K562 (cell line): Measurements from ENCODE around the gene AIDA. TPM values are rescaled to one million over a fixed set of nuclear protein-coding genes. Genes with fewer than 3 reads are reported as not detected.

ENCODE experiments used
- CBX2 ChIP-seq: fragments of 200-600 bp; sonication (generic); IDR thresholded peaks from one replicate; pipeline ENCODE4 v1.6.1; 2012; ENCODE audit warnings: mild to moderate bottlenecking, low read length, inconsistent platforms; ENCODE audit not compliant: insufficient read depth, poor library complexity, severe bottlenecking
- DPF2 ChIP-seq: fragments of 450-650 bp; IDR thresholded peaks from 2 replicates; pipeline ENCODE4 v1.6.1; 2016
- ETV1 ChIP-seq: fragments of 450-650 bp; conservative IDR thresholded peaks from 2 replicates; pipeline ENCODE4 v1.6.1; 2016; ENCODE audit warnings: missing genetic modification characterization, control low read depth, low read depth, missing compliant biosample characterization
- NFIX ChIP-seq: fragments of 250-450 bp; sonication (Bioruptor Pico); IDR thresholded peaks from 2 replicates; pipeline ENCODE4 v1.4.0; 2020; ENCODE audit warnings: low read depth, mild to moderate bottlenecking, moderate library complexity
- RBM25 ChIP-seq: fragments of 200-400 bp; formaldehyde crosslinking; IDR thresholded peaks from 2 replicates; pipeline ENCODE4 v1.6.1; 2018; ENCODE audit warnings: low read length, low read depth, moderate library complexity; ENCODE audit not compliant: severe bottlenecking
- TAL1 ChIP-seq: fragments of 450-650 bp; IDR thresholded peaks from 2 replicates; pipeline ENCODE4 v1.6.1; 2016; ENCODE audit warnings: mild to moderate bottlenecking
- TEAD4 ChIP-seq, 2 experiments: sonication (generic) in 1 of 2; formaldehyde crosslinking in 1 of 2; IDR thresholded peaks; 2 replicates each; pipeline versions ENCODE4 v1.6.1 to v1.8.0; 2012 to 2022; ENCODE audit warnings: borderline replicate concordance in 1 of 2, inconsistent platforms in 1 of 2, low read length in 1 of 2, mild to moderate bottlenecking in 1 of 2, missing genetic modification reagents in 1 of 2
- TOE1 ChIP-seq, 2 experiments: fragments of 450-650 bp in 1 of 2; sonication (generic) in 1 of 2; formaldehyde crosslinking in 1 of 2; IDR thresholded peaks; 2 replicates each; pipeline versions ENCODE4 v1.7.1 to v1.8.0; 2016 to 2022; ENCODE audit warnings: borderline replicate concordance in 2 of 2, mild to moderate bottlenecking in 2 of 2, antibody characterized with exemption in 1 of 2, inconsistent platforms in 1 of 2, low read depth in 1 of 2, missing genetic modification reagents in 1 of 2, moderate library complexity in 1 of 2
- ZFP36 ChIP-seq: fragments of 150-350 bp; IDR thresholded peaks from 2 replicates; pipeline ENCODE4 v1.6.1; 2018; ENCODE audit warnings: low read length, low read depth; ENCODE audit not compliant: partially characterized antibody
- polyA plus RNA-seq, 8 experiments: library from polyadenylated mRNA; depleted of rRNA in 4 of 8; stranded (reverse) in 5 of 8; unstranded in 3 of 8; fragments of >200 nt; fragmentation: Nextera tagmentation in 2 of 8; fragmentation: Illumina TruSeq in 1 of 8; extraction: Ambion mirVana in 2 of 8; extraction: Trizol in 1 of 8; gene quantifications; 2 replicates each; pipeline versions ENCODE4 v1.2.1 to v1.2.3, GENCODE V29; 2011 to 2014; ENCODE audit warnings: inconsistent platforms in 1 of 8, missing spikeins in 1 of 8
- total RNA-seq, 7 experiments: library from RNA; depleted of rRNA in 6 of 7; stranded (reverse); fragments of >200 nt in 6 of 7; fragmentation: Illumina TruSeq in 2 of 7; extraction: Trizol in 2 of 7; gene quantifications; 2 replicates each; pipeline versions ENCODE4 v1.2.1 to v1.2.3, GENCODE V29; 2011 to 2021; ENCODE audit warnings: low replicate concordance in 1 of 7
- TF ChIP-seq, protein P1 (sequence below): sonication (generic); formaldehyde crosslinking; IDR thresholded peaks from 2 replicates; pipeline ENCODE4 v1.8.0; 2022; ENCODE audit warnings: missing genetic modification reagents, mild to moderate bottlenecking, borderline replicate concordance

The AIDA gene
- total and polyA plus RNA-seq, 9 of the 15 experiments (the other 6 are each of a cell fraction or from before 2014, with no cell fraction given) = 18.2 to 77.9 (median 24.9) TPM

DNA sequence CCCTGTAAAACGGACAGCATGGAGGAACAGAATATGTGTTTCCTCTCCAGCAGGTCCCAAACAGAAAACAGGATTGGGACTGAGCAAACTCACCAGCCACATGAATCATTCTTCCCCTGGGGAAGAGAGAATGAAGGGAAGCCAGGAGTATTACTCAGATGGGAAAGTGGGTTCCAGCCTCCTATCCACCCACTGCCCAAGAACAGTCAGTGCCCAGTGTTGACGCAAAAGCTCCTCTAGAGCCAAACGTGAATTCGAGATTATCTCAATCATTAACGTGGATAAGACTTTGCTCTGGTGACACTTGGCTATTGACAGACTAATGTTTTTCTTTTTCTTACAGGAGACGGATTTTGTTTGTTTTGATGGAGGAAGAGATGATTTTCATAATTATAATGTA is 85.1 kb downstream of the AIDA start (continued):
- TF ChIP-seq, protein P1, sequence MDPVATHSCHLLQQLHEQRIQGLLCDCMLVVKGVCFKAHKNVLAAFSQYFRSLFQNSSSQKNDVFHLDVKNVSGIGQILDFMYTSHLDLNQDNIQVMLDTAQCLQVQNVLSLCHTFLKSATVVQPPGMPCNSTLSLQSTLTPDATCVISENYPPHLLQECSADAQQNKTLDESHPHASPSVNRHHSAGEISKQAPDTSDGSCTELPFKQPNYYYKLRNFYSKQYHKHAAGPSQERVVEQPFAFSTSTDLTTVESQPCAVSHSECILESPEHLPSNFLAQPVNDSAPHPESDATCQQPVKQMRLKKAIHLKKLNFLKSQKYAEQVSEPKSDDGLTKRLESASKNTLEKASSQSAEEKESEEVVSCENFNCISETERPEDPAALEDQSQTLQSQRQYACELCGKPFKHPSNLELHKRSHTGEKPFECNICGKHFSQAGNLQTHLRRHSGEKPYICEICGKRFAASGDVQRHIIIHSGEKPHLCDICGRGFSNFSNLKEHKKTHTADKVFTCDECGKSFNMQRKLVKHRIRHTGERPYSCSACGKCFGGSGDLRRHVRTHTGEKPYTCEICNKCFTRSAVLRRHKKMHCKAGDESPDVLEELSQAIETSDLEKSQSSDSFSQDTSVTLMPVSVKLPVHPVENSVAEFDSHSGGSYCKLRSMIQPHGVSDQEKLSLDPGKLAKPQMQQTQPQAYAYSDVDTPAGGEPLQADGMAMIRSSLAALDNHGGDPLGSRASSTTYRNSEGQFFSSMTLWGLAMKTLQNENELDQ (CRISPR knock-in tag) = no peak
- TF ChIP-seq CBX2 = no peak
- TF ChIP-seq NFIX (CRISPR knock-in tag) = no peak
- TF ChIP-seq ETV1 = no peak
- TF ChIP-seq ZFP36 = no peak
- TF ChIP-seq DPF2 = no peak
- no peak for TF ChIP-seq TEAD4 (IDR thresholded peaks at IDR 0.05; ENCODE audit: low read length)
- no peak for TF ChIP-seq TEAD4 (CRISPR knock-in tag; IDR thresholded peaks at IDR 0.05; ENCODE audit: borderline replicate concordance)
- TF ChIP-seq TAL1 = no peak
- TF ChIP-seq RBM25 = no peak
- no peak for TF ChIP-seq TOE1 (IDR thresholded peaks at IDR 0.05; ENCODE audit: borderline replicate concordance)
- no peak for TF ChIP-seq TOE1 (CRISPR knock-in tag; IDR thresholded peaks at IDR 0.05; ENCODE audit: borderline replicate concordance, low read depth)
